ENCODE results near the gene PRKD1. TPM values are rescaled to one million over a fixed set of nuclear protein-coding genes. Genes with fewer than 3 reads are reported as not detected.

Gene PRKD1
- total RNA-seq, 1 donor from 2014 or later, result 0.54 TPM

DNA sequence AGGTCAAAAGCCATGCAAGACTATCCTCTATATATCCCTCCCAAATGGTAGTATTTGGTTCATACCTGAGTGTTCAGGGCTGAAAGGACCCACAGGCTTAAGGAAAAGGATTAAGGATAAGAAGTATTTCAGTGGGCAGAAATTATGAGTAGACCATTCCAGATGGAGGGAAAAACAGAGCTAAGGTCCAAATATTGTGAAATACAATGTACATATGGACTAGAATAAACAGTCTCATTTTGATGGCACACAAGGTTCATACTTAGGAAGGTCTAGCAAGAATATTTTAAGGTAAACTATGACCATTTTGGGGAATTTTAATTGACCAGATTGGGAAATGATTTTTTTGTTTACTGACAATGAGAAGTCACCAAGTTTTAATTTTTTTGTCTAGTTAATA, 124.6 kb downstream of the PRKD1 start:
- no peak for DNase-seq
- Mint-ChIP-seq H3K27me3 (ENCODE audit: unreplicated experiment) (peaks cover 2% of the 10 kb centered on the region), H3K4me1 (ENCODE audit: low read depth, unreplicated experiment) (peaks cover 3% of the 10 kb centered on the region), H3K4me3 (ENCODE audit: unreplicated experiment) (no peak overlapping the region), H3K9me3 (ENCODE audit: unreplicated experiment) (no peaks in the 10 kb centered on the region), H3K36me3 (ENCODE audit: unreplicated experiment) (no peaks in the 10 kb centered on the region), H3K27ac (ENCODE audit: unreplicated experiment) (no peak overlapping the region)
- TF ChIP-seq, protein P1, sequence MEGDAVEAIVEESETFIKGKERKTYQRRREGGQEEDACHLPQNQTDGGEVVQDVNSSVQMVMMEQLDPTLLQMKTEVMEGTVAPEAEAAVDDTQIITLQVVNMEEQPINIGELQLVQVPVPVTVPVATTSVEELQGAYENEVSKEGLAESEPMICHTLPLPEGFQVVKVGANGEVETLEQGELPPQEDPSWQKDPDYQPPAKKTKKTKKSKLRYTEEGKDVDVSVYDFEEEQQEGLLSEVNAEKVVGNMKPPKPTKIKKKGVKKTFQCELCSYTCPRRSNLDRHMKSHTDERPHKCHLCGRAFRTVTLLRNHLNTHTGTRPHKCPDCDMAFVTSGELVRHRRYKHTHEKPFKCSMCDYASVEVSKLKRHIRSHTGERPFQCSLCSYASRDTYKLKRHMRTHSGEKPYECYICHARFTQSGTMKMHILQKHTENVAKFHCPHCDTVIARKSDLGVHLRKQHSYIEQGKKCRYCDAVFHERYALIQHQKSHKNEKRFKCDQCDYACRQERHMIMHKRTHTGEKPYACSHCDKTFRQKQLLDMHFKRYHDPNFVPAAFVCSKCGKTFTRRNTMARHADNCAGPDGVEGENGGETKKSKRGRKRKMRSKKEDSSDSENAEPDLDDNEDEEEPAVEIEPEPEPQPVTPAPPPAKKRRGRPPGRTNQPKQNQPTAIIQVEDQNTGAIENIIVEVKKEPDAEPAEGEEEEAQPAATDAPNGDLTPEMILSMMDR (IDR thresholded peaks at IDR 0.05; ENCODE audit: partially characterized antibody, unreplicated experiment), result no peak

DNA sequence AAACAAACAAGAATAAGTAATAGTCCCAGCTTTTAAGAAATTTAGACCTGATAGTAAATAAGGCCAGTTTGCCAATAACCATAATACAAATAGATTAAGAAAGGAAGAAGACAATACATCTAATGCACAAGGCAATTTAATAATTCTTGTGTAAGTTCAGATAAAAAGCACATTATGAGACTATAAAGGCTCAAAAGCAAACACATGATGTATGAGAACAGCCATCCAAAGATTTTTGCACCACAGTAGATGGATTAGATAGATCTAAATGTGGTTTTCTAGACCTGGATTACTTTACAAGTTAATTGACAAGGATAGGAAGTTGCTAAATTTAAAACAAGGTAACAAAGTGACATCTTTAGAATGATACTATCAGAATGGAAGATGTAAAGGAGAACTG, 125.4 kb downstream of the PRKD1 start:
- Mint-ChIP-seq H3K27ac (ENCODE audit: unreplicated experiment) (no peak overlapping the region), H3K9me3 (ENCODE audit: unreplicated experiment) (no peaks in the 10 kb centered on the region), H3K36me3 (ENCODE audit: unreplicated experiment) (no peaks in the 10 kb centered on the region), H3K27me3 (ENCODE audit: unreplicated experiment) (peaks cover 2% of the 10 kb centered on the region), H3K4me3 (ENCODE audit: unreplicated experiment) (no peak overlapping the region), H3K4me1 (ENCODE audit: low read depth, unreplicated experiment) (peaks cover 3% of the 10 kb centered on the region)
- TF ChIP-seq, protein P1 (IDR thresholded peaks at IDR 0.05; ENCODE audit: partially characterized antibody, unreplicated experiment), result no peak
- DNase-seq, result no peak

DNA sequence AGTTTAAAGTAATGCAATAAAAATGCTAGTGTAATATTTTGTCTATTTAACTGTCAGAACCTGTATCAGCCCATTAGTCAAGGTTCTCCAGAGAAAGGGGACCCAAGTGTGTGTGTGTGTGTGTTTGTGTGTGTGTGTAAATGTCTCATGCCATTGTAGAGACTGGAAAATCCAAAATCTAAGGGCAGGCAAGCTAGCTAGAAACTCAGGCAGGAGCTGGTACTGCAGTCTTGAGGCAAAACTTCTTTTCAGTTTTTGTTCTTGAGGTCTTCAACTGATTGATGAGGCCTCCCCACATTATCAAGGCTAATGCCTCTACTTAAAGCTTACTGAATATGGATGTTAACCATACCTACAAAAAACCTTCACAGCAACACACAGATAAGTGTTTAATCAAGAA, 126.7 kb downstream of the PRKD1 start:
- TF ChIP-seq, protein P1 (IDR thresholded peaks at IDR 0.05; ENCODE audit: partially characterized antibody, unreplicated experiment), result peak; percentile 56
- Mint-ChIP-seq H3K9me3 (ENCODE audit: unreplicated experiment) (peaks cover 1% of the 10 kb centered on the region), H3K27me3 (ENCODE audit: unreplicated experiment) (peaks cover 2% of the 10 kb centered on the region), H3K36me3 (ENCODE audit: unreplicated experiment) (no peaks in the 10 kb centered on the region), H3K27ac (ENCODE audit: unreplicated experiment) (no peak overlapping the region), H3K4me1 (ENCODE audit: low read depth, unreplicated experiment) (peaks cover 3% of the 10 kb centered on the region), H3K4me3 (ENCODE audit: unreplicated experiment) (no peak overlapping the region)
- DNase-seq, result no peak

DNA sequence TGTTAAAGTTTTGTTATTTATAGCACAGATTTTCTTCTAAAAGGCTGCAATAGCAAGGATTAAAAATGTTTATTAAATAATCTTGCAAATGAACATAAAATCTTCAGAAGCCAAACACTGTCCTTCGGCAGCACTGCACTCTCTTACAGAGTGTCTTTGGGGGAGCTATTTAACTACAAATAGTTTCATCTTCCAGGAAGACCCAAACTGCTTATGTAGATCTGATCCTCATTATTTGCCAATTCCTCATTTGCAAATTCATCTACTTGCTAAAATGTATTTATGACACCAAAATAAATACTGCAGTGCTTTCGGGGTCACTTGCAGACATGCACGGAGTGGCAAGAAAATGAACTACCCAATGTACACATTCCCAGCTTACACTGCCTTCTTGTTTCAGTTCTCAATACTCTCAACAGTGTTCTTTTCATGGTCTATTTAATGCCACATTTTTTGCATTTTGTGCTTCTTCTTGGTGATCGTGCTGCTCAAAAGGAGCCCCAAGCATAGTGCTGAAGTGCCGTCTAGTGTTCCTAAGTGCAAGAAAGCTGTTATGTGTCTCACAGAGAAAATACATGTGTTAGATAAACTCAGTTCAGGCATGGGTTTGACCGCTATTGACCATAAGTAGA, 128.1 kb downstream of the PRKD1 start:
- H3K27ac Mint-ChIP-seq (ENCODE audit: unreplicated experiment), result no peak overlapping the region
- H3K4me1 Mint-ChIP-seq (ENCODE audit: low read depth, unreplicated experiment), result no peaks in the 10 kb centered on the region
- H3K27me3 Mint-ChIP-seq (ENCODE audit: unreplicated experiment), result peaks cover 2% of the 10 kb centered on the region
- H3K36me3 Mint-ChIP-seq (ENCODE audit: unreplicated experiment), result no peaks in the 10 kb centered on the region
- no peak overlapping the region for H3K4me3 Mint-ChIP-seq (ENCODE audit: unreplicated experiment)
- DNase-seq, result no peak
- peaks cover 1% of the 10 kb centered on the region for H3K9me3 Mint-ChIP-seq (ENCODE audit: unreplicated experiment)
- TF ChIP-seq, protein P1 (IDR thresholded peaks at IDR 0.05; ENCODE audit: partially characterized antibody, unreplicated experiment), result no peak

DNA sequence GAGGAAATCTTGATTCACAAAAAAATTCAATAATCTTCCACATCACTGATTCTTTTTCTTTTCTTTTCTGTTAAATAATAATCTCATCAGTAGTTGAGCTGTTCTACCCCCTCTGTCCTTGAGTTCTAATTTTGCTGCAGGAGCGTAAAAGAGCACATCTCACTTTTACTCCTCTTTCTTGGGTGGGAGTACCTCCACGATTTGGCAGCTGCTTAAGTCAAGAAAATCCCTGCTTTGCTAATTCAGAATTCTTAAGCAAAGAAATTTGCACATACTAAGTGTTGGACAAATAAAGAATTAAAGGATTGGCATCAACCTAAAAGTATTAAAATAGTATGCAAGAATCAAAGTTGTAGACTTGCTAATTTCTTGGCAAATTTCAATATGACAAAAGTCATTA, 128.8 kb downstream of the PRKD1 start:
- no peaks in the 10 kb centered on the region for H3K36me3 Mint-ChIP-seq (ENCODE audit: unreplicated experiment)
- peaks cover 1% of the 10 kb centered on the region for H3K9me3 Mint-ChIP-seq (ENCODE audit: unreplicated experiment)
- H3K4me3 Mint-ChIP-seq (ENCODE audit: unreplicated experiment), result no peak overlapping the region
- no peaks in the 10 kb centered on the region for H3K4me1 Mint-ChIP-seq (ENCODE audit: low read depth, unreplicated experiment)
- no peak for DNase-seq
- TF ChIP-seq, protein P1 (IDR thresholded peaks at IDR 0.05; ENCODE audit: partially characterized antibody, unreplicated experiment), result no peak
- H3K27ac Mint-ChIP-seq (ENCODE audit: unreplicated experiment), result no peak overlapping the region
- peaks cover 2% of the 10 kb centered on the region for H3K27me3 Mint-ChIP-seq (ENCODE audit: unreplicated experiment)

All from glutamatergic neuron (in vitro differentiated cells).